Endothelial cell of umbilical vein (primary cell): ENCODE results near the gene CILP2. TPM values are rescaled to one million over a fixed set of nuclear protein-coding genes. Genes with fewer than 3 reads are reported as not detected.

Experiments
- BruUV-seq: library from RNA; stranded (reverse); fragments of 400-500 nt; replicated peaks from 2 replicates; lab custom pipeline; 2021; lab: Mats Ljungman, UMichigan
- CTCF ChIA-PET: fragments of 300-600, 350-600 bp; sonication (Branson Sonifier 250); formaldehyde crosslinking; loops from one replicate; lab custom pipeline; 2021; ENCODE audit warnings: antibody characterized with exemption, inconsistent platforms; lab: Charles Lee
- POLR2A ChIA-PET: fragments of 300-600, 350-600 bp; sonication (Branson Sonifier 250); formaldehyde crosslinking; loops from one replicate; lab custom pipeline; 2021; ENCODE audit warnings: antibody characterized with exemption, inconsistent platforms; lab: Charles Lee
- DNase-seq: peaks from one replicate; pipeline ENCODE4 v3.0.0-alpha.2; 2011; ENCODE audit warnings: low read depth, low spot score
- FAIRE-seq: peaks from 2 replicates; lab custom pipeline; 2011; peaks lifted over from hg19 to GRCh38; lab: Jason Lieb, UNC
- H2AFZ ChIP-seq: 2 replicates; pipeline ENCODE4 v1.6.0; 2012; ENCODE audit warnings: low read depth, low read length, control low read depth, inconsistent platforms
- H3K27ac ChIP-seq: 2 replicates; pipeline ENCODE4 v1.5.1; 2011; ENCODE audit warnings: low read depth, mild to moderate bottlenecking, control low read depth, low read length, moderate library complexity; ENCODE audit not compliant: insufficient read depth
- H3K27me3 ChIP-seq, 2 experiments: 2 replicates each; pipeline versions ENCODE4 v1.6.0 to v1.6.1; 2011; ENCODE audit warnings: low read length in 2 of 2, mixed read lengths in 1 of 2; ENCODE audit not compliant: control insufficient read depth in 2 of 2, insufficient read depth in 2 of 2
- H3K36me3 ChIP-seq, 2 experiments: 2 replicates in 1 of 2; 3 replicates in 1 of 2; pipeline ENCODE4 v1.5.1; 2011; ENCODE audit warnings: low read length in 2 of 2, mild to moderate bottlenecking in 1 of 2, moderate library complexity in 1 of 2; ENCODE audit not compliant: control insufficient read depth in 2 of 2, insufficient read depth in 2 of 2; ENCODE audit errors: extremely low read depth in 1 of 2
- H3K4me1 ChIP-seq: 3 replicates; pipeline ENCODE4 v1.5.1; 2011; ENCODE audit warnings: mild to moderate bottlenecking, low read length; ENCODE audit not compliant: control insufficient read depth, insufficient read depth; ENCODE audit errors: extremely low read depth
- H3K4me2 ChIP-seq: 2 replicates; pipeline ENCODE4 v1.6.1; 2011; ENCODE audit warnings: low read length, control low read depth, mixed read lengths; ENCODE audit not compliant: insufficient read depth
- H3K4me3 ChIP-seq, 3 experiments: fragments of 200-600 bp in 1 of 3; sonication (generic), shearing (Covaris generic) in 1 of 3; replicated peaks in 1 of 3; 2 replicates each; pipeline ENCODE4 v1.5.1; 2011 to 2016; ENCODE audit warnings: control low read depth in 3 of 3, low read length in 3 of 3, mild to moderate bottlenecking in 2 of 3, inconsistent platforms in 1 of 3, low read depth in 1 of 3, moderate library complexity in 1 of 3; ENCODE audit not compliant: insufficient read depth in 1 of 3
- H3K79me2 ChIP-seq: 2 replicates; pipeline ENCODE4 v1.6.0; 2012; ENCODE audit warnings: low read length, inconsistent platforms; ENCODE audit not compliant: control insufficient read depth, insufficient read depth
- H3K9ac ChIP-seq: replicated peaks from 2 replicates; pipeline ENCODE3; 2011; ENCODE audit warnings: low read length, control low read depth; ENCODE audit not compliant: insufficient read depth; ENCODE audit errors: extremely low read depth
- H3K9me1 ChIP-seq: replicated peaks from 3 replicates; pipeline ENCODE4 v1.6.0; 2011; ENCODE audit warnings: mild to moderate bottlenecking, low read length; ENCODE audit not compliant: control insufficient read depth, insufficient read depth; ENCODE audit errors: extremely low read depth
- H3K9me3 ChIP-seq: replicated peaks from 2 replicates; pipeline ENCODE4 v1.5.1; 2012; ENCODE audit warnings: low read length, inconsistent platforms; ENCODE audit not compliant: control insufficient read depth, insufficient read depth
- H4K20me1 ChIP-seq: replicated peaks from 2 replicates; pipeline ENCODE3; 2011; ENCODE audit warnings: mild to moderate bottlenecking, low read length; ENCODE audit not compliant: control insufficient read depth, insufficient read depth; ENCODE audit errors: extremely low read depth
- EZH2 ChIP-seq: IDR thresholded peaks from 2 replicates; pipeline ENCODE4 v1.6.1; 2012; ENCODE audit warnings: borderline replicate concordance, low read depth, mild to moderate bottlenecking, moderate library complexity, low read length, inconsistent platforms; ENCODE audit not compliant: severe bottlenecking
- FOS ChIP-seq: IDR thresholded peaks from 2 replicates; pipeline ENCODE4 v1.6.1; 2011; ENCODE audit warnings: mild to moderate bottlenecking, low read length, moderate library complexity, borderline replicate concordance; ENCODE audit not compliant: insufficient read depth
- GATA2 ChIP-seq: IDR thresholded peaks from 2 replicates; pipeline ENCODE4 v1.7.0; 2011; ENCODE audit warnings: low read depth, mild to moderate bottlenecking, moderate library complexity, mixed read lengths, low read length; ENCODE audit not compliant: insufficient read length, insufficient read depth
- JUN ChIP-seq: IDR thresholded peaks from 2 replicates; pipeline ENCODE4 v1.6.1; 2011; ENCODE audit warnings: borderline replicate concordance, low read depth; ENCODE audit not compliant: insufficient read length, insufficient read depth
- MYC ChIP-seq: IDR thresholded peaks from one replicate; pipeline ENCODE4 v1.6.1; 2011; ENCODE audit warnings: mild to moderate bottlenecking, low read depth, low read length
- POLR2A ChIP-seq: IDR thresholded peaks from 2 replicates; pipeline ENCODE4 v1.6.1; 2012; ENCODE audit warnings: low read depth, mild to moderate bottlenecking, control low read depth, low read length
- POLR2AphosphoS5 ChIP-seq: IDR thresholded peaks from 2 replicates; pipeline ENCODE4 v1.6.1; 2012; ENCODE audit warnings: low read depth, mild to moderate bottlenecking, control low read depth, low read length, moderate library complexity; ENCODE audit not compliant: insufficient read depth
- dilution Hi-C: fragments of 300-500 bp; cut with MboI; formaldehyde crosslinking; loops from one replicate; pipeline ENCODE4 v1.15.0; 2019; ENCODE audit warnings: low sequenced_read_pairs; ENCODE audit not compliant: extremely low pct_ligation_motif_present
- intact Hi-C: fragments of 100-400 bp; cut with micrococcal nuclease; formaldehyde crosslinking; loops from one replicate; pipeline ENCODE4 v1.10.0; 2022
- polyA plus RNA-seq, 4 experiments: library from polyadenylated mRNA; depleted of rRNA in 3 of 4; stranded (reverse) in 3 of 4; unstranded in 1 of 4; fragments of >200 nt; gene quantifications; 2 replicates each; pipeline versions ENCODE4 v1.2.1 to v1.2.3, GENCODE V29; 2011 to 2012; ENCODE audit warnings: missing spikeins in 1 of 4
- total RNA-seq: library from RNA; stranded (reverse); gene quantifications from 2 replicates; pipeline ENCODE4 v1.2.3, GENCODE V29; 2021
- TF ChIP-seq, protein P1 (sequence below): IDR thresholded peaks from 2 replicates; pipeline ENCODE4 v1.6.1; 2011; ENCODE audit not compliant: insufficient read depth, insufficient read length
- TF ChIP-seq, protein P2 (sequence below), 2 donors: IDR thresholded peaks; 1 replicate in 1 of 2; 2 replicates in 1 of 2; pipeline ENCODE4 v1.5.1; 2011; ENCODE audit warnings: low read length in 2 of 2, mild to moderate bottlenecking in 2 of 2, moderate library complexity in 2 of 2, control low read depth in 1 of 2, inconsistent platforms in 1 of 2, low read depth in 1 of 2; ENCODE audit not compliant: insufficient read depth in 1 of 2; ENCODE audit errors: extremely low read depth in 1 of 2

Gene CILP2
- total and polyA plus RNA-seq, 2 donors (not counting 3 experiments of a cell fraction or from before 2014, with no cell fraction given), result 0.01 TPM; not detected in 1

DNA sequence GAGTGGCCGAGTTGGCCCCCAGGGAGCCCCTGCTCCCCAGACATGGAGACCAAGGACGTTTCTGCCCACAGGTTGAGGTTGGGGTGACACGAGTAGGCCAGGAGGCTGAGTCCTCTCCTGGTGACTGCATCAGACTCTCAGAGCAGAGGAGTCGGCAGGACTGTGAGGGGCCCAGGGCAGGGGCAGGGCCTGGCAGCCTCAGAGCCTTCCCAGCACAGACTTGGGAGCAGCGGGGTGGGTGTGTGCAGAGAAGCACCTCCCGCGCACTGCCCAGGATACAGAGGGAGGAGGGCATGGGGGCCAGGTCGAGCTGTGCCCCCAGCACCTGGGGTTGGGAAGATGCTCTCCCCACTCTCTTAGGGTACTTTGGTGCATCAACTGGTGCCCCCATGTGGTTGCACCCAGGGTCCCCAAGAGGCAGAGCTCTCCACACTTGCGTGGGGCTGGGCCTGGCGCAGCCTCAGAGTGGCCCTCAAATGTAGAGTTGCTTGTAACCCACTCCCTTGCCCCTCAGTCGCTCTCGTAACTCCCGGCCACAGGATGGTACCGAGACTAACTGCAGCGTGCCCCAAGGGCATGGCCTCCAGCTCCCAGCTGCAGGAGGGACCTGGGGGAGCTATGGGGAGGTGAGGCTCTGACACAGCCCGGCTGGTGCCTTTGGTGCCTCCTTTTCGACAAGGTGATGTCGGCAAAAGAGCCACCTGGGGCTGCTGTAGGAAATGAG lies 38.6 kb upstream of the CILP2 start:
- H3K4me3 ChIP-seq, result no peak overlapping the region
- dilution Hi-C loops, result no loop called here
- H3K9ac ChIP-seq, result no peak overlapping the region
- intact Hi-C loops, result no loop called here
- H4K20me1 ChIP-seq, result no peaks in the 10 kb centered on the region
- ChIA-PET CTCF (interaction anchor here (0.7 kb wide), 1 partner anchor 157 kb away, joined by 3 read pairs; no protein-coding TSS in a partner anchor), POLR2A (no interaction called here)
- no peaks in the 10 kb centered on the region for H3K9me3 ChIP-seq
- BruUV-seq, result no TSS peak
- TF ChIP-seq POLR2AphosphoS5 (no peak), EZH2 (no peak), GATA2 (no peak), FOS (no peak), JUN (no peak), POLR2A (no peak), MYC (no peak)
- TF ChIP-seq, protein P1, sequence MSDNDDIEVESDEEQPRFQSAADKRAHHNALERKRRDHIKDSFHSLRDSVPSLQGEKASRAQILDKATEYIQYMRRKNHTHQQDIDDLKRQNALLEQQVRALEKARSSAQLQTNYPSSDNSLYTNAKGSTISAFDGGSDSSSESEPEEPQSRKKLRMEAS, result no peak
- TF ChIP-seq, protein P2, sequence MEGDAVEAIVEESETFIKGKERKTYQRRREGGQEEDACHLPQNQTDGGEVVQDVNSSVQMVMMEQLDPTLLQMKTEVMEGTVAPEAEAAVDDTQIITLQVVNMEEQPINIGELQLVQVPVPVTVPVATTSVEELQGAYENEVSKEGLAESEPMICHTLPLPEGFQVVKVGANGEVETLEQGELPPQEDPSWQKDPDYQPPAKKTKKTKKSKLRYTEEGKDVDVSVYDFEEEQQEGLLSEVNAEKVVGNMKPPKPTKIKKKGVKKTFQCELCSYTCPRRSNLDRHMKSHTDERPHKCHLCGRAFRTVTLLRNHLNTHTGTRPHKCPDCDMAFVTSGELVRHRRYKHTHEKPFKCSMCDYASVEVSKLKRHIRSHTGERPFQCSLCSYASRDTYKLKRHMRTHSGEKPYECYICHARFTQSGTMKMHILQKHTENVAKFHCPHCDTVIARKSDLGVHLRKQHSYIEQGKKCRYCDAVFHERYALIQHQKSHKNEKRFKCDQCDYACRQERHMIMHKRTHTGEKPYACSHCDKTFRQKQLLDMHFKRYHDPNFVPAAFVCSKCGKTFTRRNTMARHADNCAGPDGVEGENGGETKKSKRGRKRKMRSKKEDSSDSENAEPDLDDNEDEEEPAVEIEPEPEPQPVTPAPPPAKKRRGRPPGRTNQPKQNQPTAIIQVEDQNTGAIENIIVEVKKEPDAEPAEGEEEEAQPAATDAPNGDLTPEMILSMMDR (IDR thresholded peaks at IDR 0.05; ENCODE audit: extremely low read depth in 1 of 2, insufficient read depth in 1 of 2, low read depth in 1 of 2, low read length in 2 of 2), result no peak
- FAIRE-seq (no peak), DNase-seq (no peak)
- no peak overlapping the region for H3K27ac ChIP-seq
- H3K27me3 ChIP-seq, result no peaks in the 10 kb centered on the region
- no peak overlapping the region for H3K4me2 ChIP-seq
- no peaks in the 10 kb centered on the region for H3K9me1 ChIP-seq
- H3K79me2 ChIP-seq, result peaks cover 2% of the 10 kb centered on the region
- no peak overlapping the region for H2AFZ ChIP-seq
- no peaks in the 10 kb centered on the region for H3K4me1 ChIP-seq
- peaks cover 13 to 67% of the 10 kb centered on the region in 2 experiments for H3K36me3 ChIP-seq
